ENCODE results near the gene COL4A2.

DNA sequence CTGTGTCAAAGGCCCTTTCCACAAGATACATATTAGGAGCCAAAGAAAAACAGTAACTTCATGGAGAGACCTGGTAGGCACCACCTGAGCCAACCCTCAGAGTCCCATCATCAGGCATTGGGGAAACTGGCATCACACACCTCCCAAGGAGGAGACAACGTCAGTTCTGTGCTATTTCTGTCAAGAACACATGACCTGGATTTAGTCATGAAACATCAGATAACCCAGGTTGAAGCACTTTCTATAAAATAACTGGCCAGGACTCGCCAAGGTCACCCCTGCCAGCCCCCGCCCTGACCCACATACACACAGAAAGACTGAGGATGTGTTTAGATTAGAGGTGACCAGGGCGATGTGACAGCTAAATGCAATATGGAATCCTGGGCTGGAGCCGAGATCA lies 35.8 kb upstream of the COL4A2 start:
- no peak for TF ChIP-seq CTCF (IDR thresholded peaks at IDR 0.05; ENCODE audit: low read length)
- TF ChIP-seq EZH2 (IDR thresholded peaks at IDR 0.05; ENCODE audit: borderline replicate concordance, low read length), result no peak
